ENCODE data around the gene ANKRD22. TPM values are rescaled to one million over a fixed set of nuclear protein-coding genes. Genes with fewer than 3 reads are reported as not detected.

Gene ANKRD22
- total and polyA plus RNA-seq, 10 of the 15 experiments (the other 5 are each of a cell fraction or from before 2014, with no cell fraction given) = 0.30 to 1.3 (median 0.71) TPM

- no peak for TF ChIP-seq NFXL1 (IDR thresholded peaks at IDR 0.05; ENCODE audit: borderline replicate concordance)
- TF ChIP-seq FOXM1 (IDR thresholded peaks at IDR 0.05; ENCODE audit: low read depth, low read length) = peak; percentile 55; the same call in 1 of the 2 replicates
- 0 out of 2 replicates have a peak, but pooled peaks have one; percentile 35 for TF ChIP-seq ELK1 (IDR thresholded peaks at IDR 0.05; ENCODE audit: low read depth, low read length)
Measured at GRCh38 chr10:88879534-88880281, 28.1 kb upstream of the ANKRD22 start, which contains the start of gene STAMBPL1 (continued).

- Histone ChIP-seq H3K4me1 (ENCODE audit: control insufficient read depth, insufficient read depth, low read length) (peaks cover 12% of the 10 kb centered on the region), H3K9ac (ENCODE audit: control insufficient read depth, insufficient read depth, low read length) (no peak overlapping the region), H3K27me3 (replicated peaks in 1 of 2; ENCODE audit: control insufficient read depth in 2 of 2, insufficient read depth in 2 of 2, low read length in 1 of 2) (no peaks in the 10 kb centered on the region), H3K27ac (ENCODE audit: control insufficient read depth, insufficient read depth) (no peak overlapping the region), H4K20me1 (ENCODE audit: control insufficient read depth, insufficient read depth) (no peaks in the 10 kb centered on the region), H3K36me3 (ENCODE audit: control insufficient read depth in 2 of 2, insufficient read depth in 2 of 2, low read length in 1 of 2) (no peaks in the 10 kb centered on the region), H2AFZ (ENCODE audit: control insufficient read depth, low read depth, low read length) (no peak overlapping the region), H3K9me3 (replicated peaks; ENCODE audit: control insufficient read depth, insufficient read depth, low read length) (no peaks in the 10 kb centered on the region), H3K4me3 (no peak overlapping the region), H3K79me2 (ENCODE audit: control insufficient read depth, insufficient read depth, low read length) (peaks cover 23% of the 10 kb centered on the region), H3K4me2 (ENCODE audit: control insufficient read depth, insufficient read depth) (no peak overlapping the region)
- no peak for ATAC-seq
- BruUV-seq (replicated peaks) = no TSS peak
- in situ Hi-C loops (cut with MboI) = no loop called here
- ChIA-PET CTCF (interaction anchor here (0.6 to 3.2 kb wide), 7 partner anchors 23 to 113 kb away, joined by 3 to 30 read pairs (median 5); partner anchors contain the start of gene FAS), SMC1A (ENCODE audit: uncharacterized antibody, unreplicated experiment) (interaction anchor here (1.3 to 5.0 kb wide), 7 partner anchors 8 to 56 kb away, joined by 4 to 41 read pairs (median 7); no protein-coding TSS in a partner anchor), POLR2A (interaction anchor here (1.5 to 1.6 kb wide), 2 partner anchors 8 to 24 kb away, joined by 3 to 6 read pairs; no protein-coding TSS in a partner anchor), RAD21 (ENCODE audit: unreplicated experiment) (interaction anchor here (1.1 kb wide), 1 partner anchor 24 kb away, joined by 3 read pairs; no protein-coding TSS in a partner anchor)
- no peak for DNase-seq (ENCODE audit: low read depth, low spot score)
- FAIRE-seq = no peak
- intact Hi-C loops (cut with micrococcal nuclease; ENCODE audit: unreplicated experiment) = no loop called here
- 95% methylated on average over 6 of the region's 6 CpGs for WGBS (ENCODE audit: insufficient coverage, insufficient replicate concordance, low lambda C conversion rate, missing lambda C conversion rate)
- TF ChIP-seq POU2F2 (IDR thresholded peaks at IDR 0.05; ENCODE audit: borderline replicate concordance, low read depth, low read length) = no peak
- TF ChIP-seq, protein P1, sequence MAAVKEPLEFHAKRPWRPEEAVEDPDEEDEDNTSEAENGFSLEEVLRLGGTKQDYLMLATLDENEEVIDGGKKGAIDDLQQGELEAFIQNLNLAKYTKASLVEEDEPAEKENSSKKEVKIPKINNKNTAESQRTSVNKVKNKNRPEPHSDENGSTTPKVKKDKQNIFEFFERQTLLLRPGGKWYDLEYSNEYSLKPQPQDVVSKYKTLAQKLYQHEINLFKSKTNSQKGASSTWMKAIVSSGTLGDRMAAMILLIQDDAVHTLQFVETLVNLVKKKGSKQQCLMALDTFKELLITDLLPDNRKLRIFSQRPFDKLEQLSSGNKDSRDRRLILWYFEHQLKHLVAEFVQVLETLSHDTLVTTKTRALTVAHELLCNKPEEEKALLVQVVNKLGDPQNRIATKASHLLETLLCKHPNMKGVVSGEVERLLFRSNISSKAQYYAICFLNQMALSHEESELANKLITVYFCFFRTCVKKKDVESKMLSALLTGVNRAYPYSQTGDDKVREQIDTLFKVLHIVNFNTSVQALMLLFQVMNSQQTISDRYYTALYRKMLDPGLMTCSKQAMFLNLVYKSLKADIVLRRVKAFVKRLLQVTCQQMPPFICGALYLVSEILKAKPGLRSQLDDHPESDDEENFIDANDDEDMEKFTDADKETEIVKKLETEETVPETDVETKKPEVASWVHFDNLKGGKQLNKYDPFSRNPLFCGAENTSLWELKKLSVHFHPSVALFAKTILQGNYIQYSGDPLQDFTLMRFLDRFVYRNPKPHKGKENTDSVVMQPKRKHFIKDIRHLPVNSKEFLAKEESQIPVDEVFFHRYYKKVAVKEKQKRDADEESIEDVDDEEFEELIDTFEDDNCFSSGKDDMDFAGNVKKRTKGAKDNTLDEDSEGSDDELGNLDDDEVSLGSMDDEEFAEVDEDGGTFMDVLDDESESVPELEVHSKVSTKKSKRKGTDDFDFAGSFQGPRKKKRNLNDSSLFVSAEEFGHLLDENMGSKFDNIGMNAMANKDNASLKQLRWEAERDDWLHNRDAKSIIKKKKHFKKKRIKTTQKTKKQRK (IDR thresholded peaks at IDR 0.05; ENCODE audit: low read depth, low read length) = no peak
- no peak for TF ChIP-seq E2F8 (IDR thresholded peaks at IDR 0.05; ENCODE audit: low read depth, partially characterized antibody)
- TF ChIP-seq, protein P2, sequence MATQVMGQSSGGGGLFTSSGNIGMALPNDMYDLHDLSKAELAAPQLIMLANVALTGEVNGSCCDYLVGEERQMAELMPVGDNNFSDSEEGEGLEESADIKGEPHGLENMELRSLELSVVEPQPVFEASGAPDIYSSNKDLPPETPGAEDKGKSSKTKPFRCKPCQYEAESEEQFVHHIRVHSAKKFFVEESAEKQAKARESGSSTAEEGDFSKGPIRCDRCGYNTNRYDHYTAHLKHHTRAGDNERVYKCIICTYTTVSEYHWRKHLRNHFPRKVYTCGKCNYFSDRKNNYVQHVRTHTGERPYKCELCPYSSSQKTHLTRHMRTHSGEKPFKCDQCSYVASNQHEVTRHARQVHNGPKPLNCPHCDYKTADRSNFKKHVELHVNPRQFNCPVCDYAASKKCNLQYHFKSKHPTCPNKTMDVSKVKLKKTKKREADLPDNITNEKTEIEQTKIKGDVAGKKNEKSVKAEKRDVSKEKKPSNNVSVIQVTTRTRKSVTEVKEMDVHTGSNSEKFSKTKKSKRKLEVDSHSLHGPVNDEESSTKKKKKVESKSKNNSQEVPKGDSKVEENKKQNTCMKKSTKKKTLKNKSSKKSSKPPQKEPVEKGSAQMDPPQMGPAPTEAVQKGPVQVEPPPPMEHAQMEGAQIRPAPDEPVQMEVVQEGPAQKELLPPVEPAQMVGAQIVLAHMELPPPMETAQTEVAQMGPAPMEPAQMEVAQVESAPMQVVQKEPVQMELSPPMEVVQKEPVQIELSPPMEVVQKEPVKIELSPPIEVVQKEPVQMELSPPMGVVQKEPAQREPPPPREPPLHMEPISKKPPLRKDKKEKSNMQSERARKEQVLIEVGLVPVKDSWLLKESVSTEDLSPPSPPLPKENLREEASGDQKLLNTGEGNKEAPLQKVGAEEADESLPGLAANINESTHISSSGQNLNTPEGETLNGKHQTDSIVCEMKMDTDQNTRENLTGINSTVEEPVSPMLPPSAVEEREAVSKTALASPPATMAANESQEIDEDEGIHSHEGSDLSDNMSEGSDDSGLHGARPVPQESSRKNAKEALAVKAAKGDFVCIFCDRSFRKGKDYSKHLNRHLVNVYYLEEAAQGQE (IDR thresholded peaks at IDR 0.05; ENCODE audit: low read depth, low read length) = no peak
- no peak for TF ChIP-seq SREBF2 (IDR thresholded peaks at IDR 0.05; ENCODE audit: low read length)
Measured at GRCh38 chr10:88877298-88877697, 25.7 kb upstream of the ANKRD22 start.

All from GM12878 (cell line).